ENCODE results near the gene SGK2. TPM values are rescaled to one million over a fixed set of nuclear protein-coding genes. Genes with fewer than 3 reads are reported as not detected.

Gene SGK2
- total RNA-seq, 4 donors from 2014 or later = 0.36 to 1.2 (median 0.55) TPM; not detected in 1

- DNase-seq = no peak
- no peak for ATAC-seq
- intact Hi-C loops (cut with DNase I; ENCODE audit: low total_unique reads) = no loop called here
- no peaks in the 10 kb centered on the region for H3K4me1 ChIP-seq
- no peaks in the 10 kb centered on the region for H3K27me3 ChIP-seq
- H3K9me3 ChIP-seq = no peaks in the 10 kb centered on the region
- no peak overlapping the region for H3K27ac ChIP-seq
- TF ChIP-seq POLR2A (IDR thresholded peaks at IDR 0.05) (no peak), CTCF (IDR thresholded peaks at IDR 0.05 in 4 of 5, conservative IDR thresholded peaks at IDR 0.05 in 1 of 5) (no peak)
- H3K4me3 ChIP-seq = no peak overlapping the region
- H3K36me3 ChIP-seq = no peaks in the 10 kb centered on the region
- in situ Hi-C loops (cut with MboI; ENCODE audit: low sequenced_read_pairs in 4 of 4) = loop anchor here in 3 of 4 donors (25.0 kb wide), 1 partner anchor 562 kb away; no protein-coding TSS in a partner anchor
These were observed 33.8 kb upstream of the SGK2 start for GRCh38 chr20:43525021-43525420.

- intact Hi-C loops (cut with DNase I; ENCODE audit: low total_unique reads) (no loop called here), in situ Hi-C loops (cut with MboI; ENCODE audit: low sequenced_read_pairs in 4 of 4) (loop anchor here in 3 of 4 donors (25.0 kb wide), 1 partner anchor 559 kb away; no protein-coding TSS in a partner anchor)
- TF ChIP-seq CTCF (IDR thresholded peaks at IDR 0.05 in 4 of 5, conservative IDR thresholded peaks at IDR 0.05 in 1 of 5) = no peak
- no peak for TF ChIP-seq POLR2A (IDR thresholded peaks at IDR 0.05)
- no peaks in the 10 kb centered on the region for H3K27me3 ChIP-seq
- no peaks in the 10 kb centered on the region for H3K9me3 ChIP-seq
- no peaks in the 10 kb centered on the region for H3K4me1 ChIP-seq
- DNase-seq = no peak
- H3K4me3 ChIP-seq = no peak overlapping the region
- ATAC-seq = no peak
- H3K36me3 ChIP-seq = no peaks in the 10 kb centered on the region
- H3K27ac ChIP-seq = no peak overlapping the region
These were observed 30.5 kb upstream of the SGK2 start for GRCh38 chr20:43528258-43528875.

- no peaks in the 10 kb centered on the region for H3K9me3 ChIP-seq
- ATAC-seq (no peak), DNase-seq (no peak)
- H3K27me3 ChIP-seq = no peaks in the 10 kb centered on the region
- H3K27ac ChIP-seq = no peak overlapping the region
- in situ Hi-C loops (cut with MboI; ENCODE audit: low sequenced_read_pairs in 4 of 4) = loop anchor here in 3 of 4 donors (25.0 kb wide), 1 partner anchor 558 kb away; no protein-coding TSS in a partner anchor
- intact Hi-C loops (cut with DNase I; ENCODE audit: low total_unique reads) = no loop called here
- no peaks in the 10 kb centered on the region for H3K36me3 ChIP-seq
- TF ChIP-seq CTCF (IDR thresholded peaks at IDR 0.05 in 4 of 5, conservative IDR thresholded peaks at IDR 0.05 in 1 of 5) (no peak), POLR2A (IDR thresholded peaks at IDR 0.05) (no peak)
- no peak overlapping the region for H3K4me3 ChIP-seq
- no peaks in the 10 kb centered on the region for H3K4me1 ChIP-seq
These were observed 29.8 kb upstream of the SGK2 start for GRCh38 chr20:43529051-43529450.

GRCh38 chr20:43529457-43530153 lies 29.2 kb upstream of the SGK2 start:
- H3K9me3 ChIP-seq = no peaks in the 10 kb centered on the region
- DNase-seq = no peak
- H3K36me3 ChIP-seq = no peaks in the 10 kb centered on the region
- TF ChIP-seq CTCF (IDR thresholded peaks at IDR 0.05 in 4 of 5, conservative IDR thresholded peaks at IDR 0.05 in 1 of 5) (no peak), POLR2A (IDR thresholded peaks at IDR 0.05) (no peak)
- H3K4me3 ChIP-seq = no peak overlapping the region
- in situ Hi-C loops (cut with MboI; ENCODE audit: low sequenced_read_pairs in 4 of 4) (loop anchor here in 3 of 4 donors (25.0 kb wide), 1 partner anchor 558 kb away; no protein-coding TSS in a partner anchor), intact Hi-C loops (cut with DNase I; ENCODE audit: low total_unique reads) (no loop called here)
- ATAC-seq = no peak
- H3K27ac ChIP-seq = no peak overlapping the region
- H3K27me3 ChIP-seq = no peaks in the 10 kb centered on the region
- no peaks in the 10 kb centered on the region for H3K4me1 ChIP-seq
